Loucy (cell line): Measurements from ENCODE around the gene SUGP2.

ENCODE experiments used
- H2AFZ ChIP-seq: fragments of 200-600 bp; sonication (generic); 2 replicates; pipeline ENCODE4 v1.6.0; 2016; ENCODE audit warnings: antibody characterized with exemption, mild to moderate bottlenecking, low read length, moderate library complexity
- H3F3A ChIP-seq: fragments of 200-600 bp; 2 replicates; pipeline ENCODE4 v1.6.0; 2016; ENCODE audit warnings: antibody characterized with exemption, low read depth, mild to moderate bottlenecking
- H3K27me3 ChIP-seq: fragments of 200-600 bp; sonication (generic); 2 replicates; pipeline ENCODE4 v1.6.1; 2014; ENCODE audit warnings: low read length, mild to moderate bottlenecking; ENCODE audit not compliant: insufficient read depth, poor library complexity, severe bottlenecking
- H3K36me3 ChIP-seq: fragments of 200-600 bp; sonication (generic); 2 replicates; pipeline ENCODE4 v1.6.1; 2016; ENCODE audit warnings: low read length; ENCODE audit not compliant: insufficient read depth
- H3K4me1 ChIP-seq: fragments of 200-600 bp; sonication (generic); 2 replicates; pipeline ENCODE4 v1.5.1; 2014; ENCODE audit warnings: low read length, mild to moderate bottlenecking; ENCODE audit not compliant: insufficient read depth, poor library complexity, severe bottlenecking
- H3K4me2 ChIP-seq: fragments of 200-600 bp; sonication (generic); 2 replicates; pipeline ENCODE4 v1.6.0; 2014; ENCODE audit warnings: antibody characterized with exemption, low read length, low read depth, mild to moderate bottlenecking; ENCODE audit not compliant: poor library complexity, severe bottlenecking
- H3K4me3 ChIP-seq: fragments of 200-600 bp; sonication (generic); 2 replicates; pipeline ENCODE4 v1.5.1; 2014; ENCODE audit warnings: low read length, mild to moderate bottlenecking, mixed read lengths; ENCODE audit not compliant: poor library complexity, severe bottlenecking
- H3K79me2 ChIP-seq: fragments of 200-600 bp; sonication (generic); 2 replicates; pipeline ENCODE4 v1.6.1; 2014; ENCODE audit warnings: low read length; ENCODE audit not compliant: insufficient read depth
- H3K9ac ChIP-seq: fragments of 200-600 bp; sonication (generic); 2 replicates; pipeline ENCODE4 v1.6.0; 2014; ENCODE audit warnings: mild to moderate bottlenecking, low read depth, low read length, moderate library complexity; ENCODE audit not compliant: poor library complexity, severe bottlenecking
- H3K9me2 ChIP-seq: fragments of 200-600 bp; sonication (generic); replicated peaks from 2 replicates; pipeline ENCODE4 v1.6.1; 2016; ENCODE audit warnings: low read depth, low read length, mixed read lengths
- H3K9me3 ChIP-seq: fragments of 200-600 bp; sonication (generic); 2 replicates; pipeline ENCODE4 v1.6.1; 2014; ENCODE audit warnings: mild to moderate bottlenecking, antibody characterized with exemption, low read length, low read depth; ENCODE audit not compliant: insufficient read depth
- H4K20me1 ChIP-seq: fragments of 200-600 bp; sonication (generic); 2 replicates; pipeline ENCODE4 v1.6.0; 2014; ENCODE audit warnings: antibody characterized with exemption, low read length, mild to moderate bottlenecking; ENCODE audit not compliant: insufficient read depth, poor library complexity, severe bottlenecking
- CTCF ChIP-seq: fragments of 200-600 bp; sonication (generic); conservative IDR thresholded peaks from 2 replicates; pipeline ENCODE4 v1.5.1; 2014; ENCODE audit warnings: mild to moderate bottlenecking, antibody characterized with exemption, low read length
- EZH2phosphoT487 ChIP-seq: fragments of 200-600 bp; IDR thresholded peaks from 2 replicates; pipeline ENCODE4 v1.6.1; 2018; ENCODE audit warnings: antibody characterized with exemption, mild to moderate bottlenecking, moderate library complexity, borderline replicate concordance

Gene SUGP2

GRCh38 chr19:19052921-19053320 lies 19.6 kb upstream of the SUGP2 start:
- H3K4me3 ChIP-seq, result no peak overlapping the region
- H3K4me2 ChIP-seq, result no peak overlapping the region
- no peak overlapping the region for H2AFZ ChIP-seq
- H3F3A ChIP-seq, result no peaks in the 10 kb centered on the region
- H3K36me3 ChIP-seq, result peaks cover 46% of the 10 kb centered on the region; the same call in 1 of the 2 replicates
- H3K9me2 ChIP-seq, result no peaks in the 10 kb centered on the region
- H3K9me3 ChIP-seq, result no peaks in the 10 kb centered on the region
- no peak for TF ChIP-seq EZH2phosphoT487
- TF ChIP-seq CTCF, result no peak
- no peaks in the 10 kb centered on the region for H4K20me1 ChIP-seq
- H3K79me2 ChIP-seq, result no peaks in the 10 kb centered on the region
- no peaks in the 10 kb centered on the region for H3K4me1 ChIP-seq
- H3K27me3 ChIP-seq, result no peaks in the 10 kb centered on the region
- H3K9ac ChIP-seq, result no peak overlapping the region

- no peaks in the 10 kb centered on the region for H3K9me3 ChIP-seq
- no peaks in the 10 kb centered on the region for H3K9me2 ChIP-seq
- H3K79me2 ChIP-seq, result no peaks in the 10 kb centered on the region
- no peaks in the 10 kb centered on the region for H3K4me1 ChIP-seq
- no peak overlapping the region for H2AFZ ChIP-seq
- no peak overlapping the region for H3K4me3 ChIP-seq
- peaks cover 36% of the 10 kb centered on the region; the same call in 1 of the 2 replicates for H3K36me3 ChIP-seq
- no peaks in the 10 kb centered on the region for H3K27me3 ChIP-seq
- TF ChIP-seq EZH2phosphoT487 (no peak), CTCF (no peak)
- H3K4me2 ChIP-seq, result no peak overlapping the region
- no peaks in the 10 kb centered on the region for H3F3A ChIP-seq
- no peaks in the 10 kb centered on the region for H4K20me1 ChIP-seq
- H3K9ac ChIP-seq, result no peak overlapping the region
Measured at GRCh38 chr19:19051478-19052213, 18.3 kb upstream of the SUGP2 start.

- H3K4me3 ChIP-seq, result no peak overlapping the region
- no peaks in the 10 kb centered on the region for H3K79me2 ChIP-seq
- no peaks in the 10 kb centered on the region for H3F3A ChIP-seq
- H3K9ac ChIP-seq, result no peak overlapping the region
- no peaks in the 10 kb centered on the region for H3K9me3 ChIP-seq
- TF ChIP-seq EZH2phosphoT487 (no peak), CTCF (no peak)
- no peaks in the 10 kb centered on the region for H3K27me3 ChIP-seq
- no peak overlapping the region for H3K4me2 ChIP-seq
- no peaks in the 10 kb centered on the region for H3K4me1 ChIP-seq
- H3K36me3 ChIP-seq, result peaks cover 32% of the 10 kb centered on the region; the same call in 1 of the 2 replicates
- H4K20me1 ChIP-seq, result no peaks in the 10 kb centered on the region
- no peaks in the 10 kb centered on the region for H3K9me2 ChIP-seq
- H2AFZ ChIP-seq, result no peak overlapping the region
Measured at GRCh38 chr19:19050731-19051130, 17.4 kb upstream of the SUGP2 start.
